HepG2 (cell line): ENCODE data around the gene LDAF1. TPM values are rescaled to one million over a fixed set of nuclear protein-coding genes. Genes with fewer than 3 reads are reported as not detected.
A peak's percentile ranks its signal among the peaks of the same experiment; 100 is the strongest.

Source experiments
- ATAC-seq: fragments of 200-7000 bp; cut with Tn5 transposase; 3 replicates; pipeline ENCODE4 v1.9.1; 2020; ENCODE audit warnings: mild to moderate bottlenecking, moderate library complexity
- BruUV-seq: library from RNA; stranded (reverse); fragments of 400-500 nt; replicated peaks from 2 replicates; lab custom pipeline; 2021; lab: Mats Ljungman, UMichigan
- CTCF ChIA-PET: fragments of 300-600 bp; formaldehyde crosslinking; extraction: SDS; loops from one replicate; lab custom pipeline; 2021; ENCODE audit warnings: low total read pairs, inconsistent platforms, low intra/inter-chr PET ratio; lab: Yijun Ruan, JAX
- POLR2A ChIA-PET: fragments of 350-600 bp; sonication (Branson Sonifier 250); formaldehyde crosslinking; loops from one replicate; lab custom pipeline; 2020; ENCODE audit warnings: antibody characterized with exemption, inconsistent platforms; lab: Yijun Ruan, JAX
- DNase-seq: peaks from one replicate; pipeline ENCODE4 v3.0.0-alpha.2; 2015; ENCODE audit warnings: low spot score
- FAIRE-seq: peaks from 3 replicates; lab custom pipeline; 2011; peaks lifted over from hg19 to GRCh38; lab: Jason Lieb, UNC
- H2AFZ ChIP-seq: one replicate; pipeline ENCODE4 v1.6.1; 2011; ENCODE audit warnings: low read length, inconsistent platforms
- H3K27ac ChIP-seq: fragments of 300-600 bp; 3 replicates; pipeline ENCODE4 v1.8.0; 2011; ENCODE audit warnings: mixed run types, mild to moderate bottlenecking, mixed read lengths, low read length, inconsistent platforms; ENCODE audit not compliant: insufficient read depth; ENCODE audit errors: extremely low read length
- H3K27me3 ChIP-seq, 2 experiments: fragments of 200-600 bp in 1 of 2; 2 replicates in 1 of 2; 3 replicates in 1 of 2; pipeline versions ENCODE4 v1.6.0 to v1.8.0; 2011; ENCODE audit warnings: low read length in 2 of 2, mild to moderate bottlenecking in 2 of 2, moderate library complexity in 2 of 2, inconsistent platforms in 1 of 2; ENCODE audit not compliant: insufficient read depth in 2 of 2, control insufficient read depth in 1 of 2
- H3K36me3 ChIP-seq, 2 experiments: fragments of 200-600 bp in 1 of 2; replicated peaks in 1 of 2; 2 replicates in 1 of 2; 3 replicates in 1 of 2; pipeline versions ENCODE4 v1.5.1 to v1.8.0; 2011; ENCODE audit warnings: low read length in 2 of 2, inconsistent platforms in 1 of 2; ENCODE audit not compliant: insufficient read depth in 2 of 2, control insufficient read depth in 1 of 2
- H3K4me1 ChIP-seq: 2 replicates; pipeline ENCODE4 v1.5.1; 2012; ENCODE audit warnings: low read length, inconsistent platforms; ENCODE audit not compliant: insufficient read depth
- H3K4me2 ChIP-seq: 2 replicates; pipeline ENCODE4 v1.6.0; 2011; ENCODE audit warnings: low read depth, low read length, inconsistent platforms
- H3K4me3 ChIP-seq, 3 experiments: fragments of 200-600 bp in 1 of 3; sonication (generic), shearing (Covaris generic) in 1 of 3; replicated peaks in 1 of 3; 2 replicates each; pipeline ENCODE4 v1.5.1; 2011 to 2016; ENCODE audit warnings: low read length in 3 of 3, inconsistent platforms in 2 of 3, low read depth in 2 of 3, mild to moderate bottlenecking in 2 of 3, control low read depth in 1 of 3, mixed read lengths in 1 of 3; ENCODE audit not compliant: insufficient read depth in 1 of 3
- H3K79me2 ChIP-seq: one replicate; pipeline ENCODE4 v1.6.1; 2011; ENCODE audit warnings: low read length, inconsistent platforms; ENCODE audit not compliant: insufficient read depth
- H3K9ac ChIP-seq: 2 replicates; pipeline ENCODE4 v1.6.0; 2011; ENCODE audit warnings: mild to moderate bottlenecking, low read depth, low read length, inconsistent platforms; ENCODE audit not compliant: insufficient read depth
- H3K9me3 ChIP-seq: 2 replicates; pipeline ENCODE4 v1.5.1; 2012; ENCODE audit warnings: mild to moderate bottlenecking, low read length
- H4K20me1 ChIP-seq: 2 replicates; pipeline ENCODE4 v1.6.0; 2011; ENCODE audit warnings: inconsistent platforms, mild to moderate bottlenecking, low read length, moderate library complexity; ENCODE audit not compliant: insufficient read depth
- HNRNPL ChIP-seq: fragments of 200-400 bp; formaldehyde crosslinking; IDR thresholded peaks from 2 replicates; pipeline ENCODE4 v1.6.1; 2017; ENCODE audit warnings: mild to moderate bottlenecking, low read depth, low read length
- KMT2A ChIP-seq: sonication (generic); formaldehyde crosslinking; IDR thresholded peaks from 2 replicates; pipeline ENCODE4 v1.4.0; 2020; ENCODE audit warnings: missing genetic modification reagents
- SNAI1 ChIP-seq: sonication (generic); formaldehyde crosslinking; IDR thresholded peaks from 2 replicates; pipeline ENCODE4 v1.5.0; 2020; ENCODE audit warnings: mild to moderate bottlenecking, missing genetic modification reagents, borderline replicate concordance
- THAP11 ChIP-seq: IDR thresholded peaks from 2 replicates; pipeline ENCODE4 v1.6.1; 2016; ENCODE audit warnings: missing biosample characterization, missing genetic modification reagents
- ZNF317 ChIP-seq: sonication (generic); formaldehyde crosslinking; IDR thresholded peaks from 2 replicates; pipeline ENCODE4 v1.5.0; 2020; ENCODE audit warnings: mild to moderate bottlenecking, missing genetic modification reagents
- ZNF615 ChIP-seq: sonication (generic); formaldehyde crosslinking; IDR thresholded peaks from 2 replicates; pipeline ENCODE4 v1.5.0; 2020; ENCODE audit warnings: mild to moderate bottlenecking, missing genetic modification reagents, borderline replicate concordance
- WGBS: methylation state at CpG from one replicate; pipeline ENCODE4 v1.1.6; 2017; ENCODE audit warnings: low lambda C conversion rate; 5-methylcytosine and 5-hydroxymethylcytosine counted together
- in situ Hi-C: cut with HindIII; loops from 2 replicates; pipeline ENCODE4 v1.10.0; 2017; ENCODE audit warnings: low pct_unique_long_range_greater_than_20kb; ENCODE audit not compliant: extremely low pct_ligation_motif_present
- intact Hi-C: fragments of 100-400 bp; cut with micrococcal nuclease; formaldehyde crosslinking; loops from one replicate; pipeline ENCODE4 v1.10.0; 2022; ENCODE audit not compliant: unreplicated experiment
- polyA plus RNA-seq, 8 experiments: library from polyadenylated mRNA; depleted of rRNA in 3 of 8; stranded (reverse) in 7 of 8; unstranded in 1 of 8; fragments of >200 nt; fragmentation: Illumina TruSeq in 4 of 8; extraction: Trizol in 4 of 8; gene quantifications; 2 replicates each; pipeline versions ENCODE4 v1.2.1 to v1.2.3, GENCODE V29; 2011 to 2016; ENCODE audit warnings: low read depth in 4 of 8, missing spikeins in 1 of 8, mixed read lengths in 1 of 8; ENCODE audit not compliant: insufficient read depth in 1 of 8
- total RNA-seq, 5 experiments: library from RNA; depleted of rRNA; stranded (reverse); fragments of >200 nt; fragmentation: Illumina TruSeq; extraction: Trizol; gene quantifications; 2 replicates each; pipeline ENCODE4 v1.2.3, GENCODE V29; 2016; ENCODE audit warnings: low read depth in 1 of 5
- TF ChIP-seq, protein P1 (sequence below): sonication (generic); formaldehyde crosslinking; IDR thresholded peaks from 2 replicates; pipeline ENCODE4 v1.5.1; 2020; ENCODE audit warnings: missing genetic modification reagents, mild to moderate bottlenecking, borderline replicate concordance
- TF ChIP-seq, protein P2 (sequence below): sonication (generic); formaldehyde crosslinking; IDR thresholded peaks from 2 replicates; pipeline ENCODE4 v1.5.0; 2020; ENCODE audit warnings: missing genetic modification reagents
- TF ChIP-seq, protein P3 (sequence below): sonication (generic); formaldehyde crosslinking; IDR thresholded peaks from 2 replicates; pipeline ENCODE4 v1.4.0; 2020; ENCODE audit warnings: missing genetic modification reagents, low read depth, mild to moderate bottlenecking, borderline replicate concordance
- TF ChIP-seq, protein P4 (sequence below): IDR thresholded peaks from 2 replicates; pipeline ENCODE4 v1.6.1; 2018; ENCODE audit warnings: missing genetic modification reagents
- TF ChIP-seq, protein P5 (sequence below): sonication (generic); formaldehyde crosslinking; IDR thresholded peaks from 2 replicates; pipeline ENCODE4 v1.9.0; 2022; ENCODE audit warnings: low read depth, missing genetic modification reagents
- TF ChIP-seq, protein P6 (sequence below): sonication (generic); formaldehyde crosslinking; IDR thresholded peaks from 2 replicates; pipeline ENCODE4 v1.8.0; 2022; ENCODE audit warnings: mild to moderate bottlenecking, missing genetic modification reagents; ENCODE audit not compliant: insufficient replicate concordance

The LDAF1 gene
- total and polyA plus RNA-seq, 2 of the 13 experiments (the other 11 are each of a cell fraction or from before 2014, with no cell fraction given) = 6.3 to 7.5 TPM

DNA sequence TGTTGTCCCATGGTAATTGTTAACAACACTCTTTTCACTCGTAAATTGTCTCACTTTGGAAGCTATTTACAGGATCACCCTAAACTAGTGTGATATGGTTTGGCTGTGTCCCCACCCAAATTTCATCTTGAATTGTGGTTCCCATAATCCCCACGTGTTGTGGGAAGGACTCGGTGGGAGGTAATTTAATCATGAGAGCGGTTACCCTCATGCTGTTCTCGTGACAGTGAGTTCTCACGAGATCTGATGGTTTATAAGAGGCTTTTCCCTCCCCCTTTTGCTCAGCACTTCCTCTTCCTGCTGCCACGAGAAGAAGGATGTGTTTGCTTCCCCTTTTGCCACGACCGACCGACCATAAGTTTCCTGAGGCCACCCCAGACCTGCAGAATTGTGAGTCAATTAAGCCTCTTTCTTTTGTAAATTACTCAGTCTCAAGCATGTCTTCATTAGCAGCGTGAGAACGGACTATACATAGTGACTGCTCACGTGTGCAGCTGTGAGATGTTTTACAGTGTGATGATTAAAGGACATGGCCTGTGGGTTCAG, 42.3 kb upstream of the LDAF1 start (continued):
- TF ChIP-seq, protein P1, sequence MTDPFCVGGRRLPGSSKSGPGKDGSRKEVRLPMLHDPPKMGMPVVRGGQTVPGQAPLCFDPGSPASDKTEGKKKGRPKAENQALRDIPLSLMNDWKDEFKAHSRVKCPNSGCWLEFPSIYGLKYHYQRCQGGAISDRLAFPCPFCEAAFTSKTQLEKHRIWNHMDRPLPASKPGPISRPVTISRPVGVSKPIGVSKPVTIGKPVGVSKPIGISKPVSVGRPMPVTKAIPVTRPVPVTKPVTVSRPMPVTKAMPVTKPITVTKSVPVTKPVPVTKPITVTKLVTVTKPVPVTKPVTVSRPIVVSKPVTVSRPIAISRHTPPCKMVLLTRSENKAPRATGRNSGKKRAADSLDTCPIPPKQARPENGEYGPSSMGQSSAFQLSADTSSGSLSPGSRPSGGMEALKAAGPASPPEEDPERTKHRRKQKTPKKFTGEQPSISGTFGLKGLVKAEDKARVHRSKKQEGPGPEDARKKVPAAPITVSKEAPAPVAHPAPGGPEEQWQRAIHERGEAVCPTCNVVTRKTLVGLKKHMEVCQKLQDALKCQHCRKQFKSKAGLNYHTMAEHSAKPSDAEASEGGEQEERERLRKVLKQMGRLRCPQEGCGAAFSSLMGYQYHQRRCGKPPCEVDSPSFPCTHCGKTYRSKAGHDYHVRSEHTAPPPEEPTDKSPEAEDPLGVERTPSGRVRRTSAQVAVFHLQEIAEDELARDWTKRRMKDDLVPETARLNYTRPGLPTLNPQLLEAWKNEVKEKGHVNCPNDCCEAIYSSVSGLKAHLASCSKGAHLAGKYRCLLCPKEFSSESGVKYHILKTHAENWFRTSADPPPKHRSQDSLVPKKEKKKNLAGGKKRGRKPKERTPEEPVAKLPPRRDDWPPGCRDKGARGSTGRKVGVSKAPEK = no peak
- no peak for TF ChIP-seq SNAI1 (CRISPR knock-in tag)
- TF ChIP-seq, protein P2, sequence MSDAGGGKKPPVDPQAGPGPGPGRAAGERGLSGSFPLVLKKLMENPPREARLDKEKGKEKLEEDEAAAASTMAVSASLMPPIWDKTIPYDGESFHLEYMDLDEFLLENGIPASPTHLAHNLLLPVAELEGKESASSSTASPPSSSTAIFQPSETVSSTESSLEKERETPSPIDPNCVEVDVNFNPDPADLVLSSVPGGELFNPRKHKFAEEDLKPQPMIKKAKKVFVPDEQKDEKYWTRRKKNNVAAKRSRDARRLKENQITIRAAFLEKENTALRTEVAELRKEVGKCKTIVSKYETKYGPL = no peak
- 0 out of 2 replicates have a peak, but pooled peaks have one; percentile 33 for TF ChIP-seq KMT2A (CRISPR knock-in tag)
- TF ChIP-seq THAP11 (CRISPR knock-in tag) = peak; percentile 47; the same call in 1 of the 2 replicates

DNA sequence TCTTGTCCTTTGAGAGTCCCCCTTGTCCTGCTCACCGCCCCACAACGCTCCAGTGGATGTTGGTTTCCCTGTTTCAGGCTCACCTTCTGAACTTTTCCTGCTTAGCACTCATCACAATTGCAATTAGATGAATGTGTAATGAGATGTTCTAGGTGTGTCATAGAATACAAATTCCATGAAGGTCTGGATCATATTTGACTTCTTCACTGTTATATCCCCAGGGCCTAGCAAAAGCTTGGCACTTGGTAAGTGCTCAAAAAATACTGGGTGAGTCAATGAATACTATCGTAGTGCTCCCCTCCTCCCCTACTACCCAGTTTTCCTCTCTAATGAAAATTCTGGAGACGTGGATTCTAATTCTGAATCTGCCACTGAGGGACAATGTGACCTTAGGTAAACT, 40.9 kb upstream of the LDAF1 start:
- CTCF ChIA-PET = no interaction called here
- no peak for DNase-seq
- FAIRE-seq = no peak
- H3K4me1 ChIP-seq = peaks cover 11% of the 10 kb centered on the region
- H2AFZ ChIP-seq = no peak overlapping the region
- no peak overlapping the region for H3K27ac ChIP-seq
- H3K4me3 ChIP-seq = no peak overlapping the region
- H4K20me1 ChIP-seq = no peaks in the 10 kb centered on the region
- H3K9me3 ChIP-seq = no peaks in the 10 kb centered on the region
- no peaks in the 10 kb centered on the region for H3K79me2 ChIP-seq
- intact Hi-C loops = no loop called here
- WGBS = 54% methylated on average over 4 of the region's 4 CpGs
- H3K9ac ChIP-seq = no peak overlapping the region
- H3K4me2 ChIP-seq = no peak overlapping the region
- in situ Hi-C loops = no loop called here
- no peak for ATAC-seq
- H3K27me3 ChIP-seq = peaks cover 0 to 6% of the 10 kb centered on the region in 2 experiments; a peak in 1 of 5 replicates
- POLR2A ChIA-PET = no interaction called here
- no peaks in the 10 kb centered on the region for H3K36me3 ChIP-seq
- no TSS peak for BruUV-seq
- TF ChIP-seq, protein P3, sequence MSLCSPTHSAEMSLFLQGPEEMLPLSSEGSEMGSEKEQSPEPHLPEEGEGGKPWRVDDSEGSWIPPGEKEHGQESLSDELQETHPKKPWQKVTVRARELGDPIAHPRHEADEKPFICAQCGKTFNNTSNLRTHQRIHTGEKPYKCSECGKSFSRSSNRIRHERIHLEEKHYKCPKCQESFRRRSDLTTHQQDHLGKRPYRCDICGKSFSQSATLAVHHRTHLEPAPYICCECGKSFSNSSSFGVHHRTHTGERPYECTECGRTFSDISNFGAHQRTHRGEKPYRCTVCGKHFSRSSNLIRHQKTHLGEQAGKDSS (CRISPR knock-in tag) = no peak
- TF ChIP-seq ZNF615 (CRISPR knock-in tag) (no peak), HNRNPL (no peak), ZNF317 (CRISPR knock-in tag) (no peak)
- TF ChIP-seq, protein P4, sequence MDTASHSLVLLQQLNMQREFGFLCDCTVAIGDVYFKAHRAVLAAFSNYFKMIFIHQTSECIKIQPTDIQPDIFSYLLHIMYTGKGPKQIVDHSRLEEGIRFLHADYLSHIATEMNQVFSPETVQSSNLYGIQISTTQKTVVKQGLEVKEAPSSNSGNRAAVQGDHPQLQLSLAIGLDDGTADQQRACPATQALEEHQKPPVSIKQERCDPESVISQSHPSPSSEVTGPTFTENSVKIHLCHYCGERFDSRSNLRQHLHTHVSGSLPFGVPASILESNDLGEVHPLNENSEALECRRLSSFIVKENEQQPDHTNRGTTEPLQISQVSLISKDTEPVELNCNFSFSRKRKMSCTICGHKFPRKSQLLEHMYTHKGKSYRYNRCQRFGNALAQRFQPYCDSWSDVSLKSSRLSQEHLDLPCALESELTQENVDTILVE (CRISPR knock-in tag) = no peak
- TF ChIP-seq, protein P5, sequence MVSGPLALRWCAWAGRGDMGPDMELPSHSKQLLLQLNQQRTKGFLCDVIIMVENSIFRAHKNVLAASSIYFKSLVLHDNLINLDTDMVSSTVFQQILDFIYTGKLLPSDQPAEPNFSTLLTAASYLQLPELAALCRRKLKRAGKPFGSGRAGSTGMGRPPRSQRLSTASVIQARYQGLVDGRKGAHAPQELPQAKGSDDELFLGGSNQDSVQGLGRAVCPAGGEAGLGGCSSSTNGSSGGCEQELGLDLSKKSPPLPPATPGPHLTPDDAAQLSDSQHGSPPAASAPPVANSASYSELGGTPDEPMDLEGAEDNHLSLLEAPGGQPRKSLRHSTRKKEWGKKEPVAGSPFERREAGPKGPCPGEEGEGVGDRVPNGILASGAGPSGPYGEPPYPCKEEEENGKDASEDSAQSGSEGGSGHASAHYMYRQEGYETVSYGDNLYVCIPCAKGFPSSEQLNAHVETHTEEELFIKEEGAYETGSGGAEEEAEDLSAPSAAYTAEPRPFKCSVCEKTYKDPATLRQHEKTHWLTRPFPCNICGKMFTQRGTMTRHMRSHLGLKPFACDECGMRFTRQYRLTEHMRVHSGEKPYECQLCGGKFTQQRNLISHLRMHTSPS (CRISPR knock-in tag) = no peak
- TF ChIP-seq, protein P6, sequence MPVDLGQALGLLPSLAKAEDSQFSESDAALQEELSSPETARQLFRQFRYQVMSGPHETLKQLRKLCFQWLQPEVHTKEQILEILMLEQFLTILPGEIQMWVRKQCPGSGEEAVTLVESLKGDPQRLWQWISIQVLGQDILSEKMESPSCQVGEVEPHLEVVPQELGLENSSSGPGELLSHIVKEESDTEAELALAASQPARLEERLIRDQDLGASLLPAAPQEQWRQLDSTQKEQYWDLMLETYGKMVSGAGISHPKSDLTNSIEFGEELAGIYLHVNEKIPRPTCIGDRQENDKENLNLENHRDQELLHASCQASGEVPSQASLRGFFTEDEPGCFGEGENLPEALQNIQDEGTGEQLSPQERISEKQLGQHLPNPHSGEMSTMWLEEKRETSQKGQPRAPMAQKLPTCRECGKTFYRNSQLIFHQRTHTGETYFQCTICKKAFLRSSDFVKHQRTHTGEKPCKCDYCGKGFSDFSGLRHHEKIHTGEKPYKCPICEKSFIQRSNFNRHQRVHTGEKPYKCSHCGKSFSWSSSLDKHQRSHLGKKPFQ (CRISPR knock-in tag) = no peak
